OCI-LY7 (cell line): ENCODE measurements around the gene PIN1. TPM values are rescaled to one million over a fixed set of nuclear protein-coding genes. Genes with fewer than 3 reads are reported as not detected.

ENCODE experiments used
- BruUV-seq: library from RNA; stranded (reverse); fragments of 400-500 nt; replicated peaks from 2 replicates; lab custom pipeline; 2021; lab: Mats Ljungman, UMichigan
- CTCF ChIA-PET: fragments of 300-600 bp; sonication (Branson Sonifier 250); formaldehyde crosslinking; loops from one replicate; lab custom pipeline; 2022; ENCODE audit warnings: antibody characterized with exemption; ENCODE audit not compliant: unreplicated experiment; lab: Charles Lee
- POLR2A ChIA-PET: fragments of 300-600 bp; sonication (Branson Sonifier 250); formaldehyde crosslinking; loops from one replicate; lab custom pipeline; 2022; ENCODE audit warnings: antibody characterized with exemption; lab: Charles Lee
- DNase-seq: peaks from one replicate; pipeline ENCODE4 v3.0.0-alpha.2; 2015; ENCODE audit warnings: low spot score
- H2AFZ ChIP-seq: fragments of 200-600 bp; sonication (generic), shearing (Covaris generic); 2 replicates; pipeline ENCODE4 v1.6.1; 2014; ENCODE audit warnings: mild to moderate bottlenecking, antibody characterized with exemption, low read length, moderate library complexity
- H3K27ac ChIP-seq: fragments of 200-600 bp; sonication (generic); 2 replicates; pipeline ENCODE4 v1.5.1; 2014; ENCODE audit warnings: mixed run types, low read depth, mild to moderate bottlenecking, moderate library complexity, low read length, inconsistent platforms; ENCODE audit not compliant: poor library complexity, severe bottlenecking
- H3K36me3 ChIP-seq: fragments of 200-600 bp; sonication (generic); 2 replicates; pipeline ENCODE4 v1.6.1; 2014; ENCODE audit warnings: mild to moderate bottlenecking, antibody characterized with exemption, low read length, moderate library complexity, mixed read lengths; ENCODE audit not compliant: insufficient read depth
- H3K4me1 ChIP-seq: fragments of 200-600 bp; sonication (generic); 2 replicates; pipeline ENCODE4 v1.5.1; 2014; ENCODE audit warnings: mild to moderate bottlenecking, low read length; ENCODE audit not compliant: insufficient read depth, poor library complexity, severe bottlenecking
- H3K4me2 ChIP-seq: fragments of 200-600 bp; sonication (generic); 2 replicates; pipeline ENCODE4 v1.6.1; 2014; ENCODE audit warnings: mild to moderate bottlenecking, low read length
- H3K4me3 ChIP-seq: fragments of 200-600 bp; sonication (generic); 2 replicates; pipeline ENCODE4 v1.5.1; 2014; ENCODE audit warnings: mild to moderate bottlenecking, low read depth, low read length; ENCODE audit not compliant: poor library complexity, severe bottlenecking
- H3K79me2 ChIP-seq: fragments of 200-600 bp; sonication (generic); 2 replicates; pipeline ENCODE4 v1.6.1; 2016; ENCODE audit warnings: low read depth, mild to moderate bottlenecking, low read length, moderate library complexity, mixed read lengths; ENCODE audit not compliant: insufficient read depth
- H3K9me2 ChIP-seq: fragments of 200-600 bp; sonication (generic); 2 replicates; pipeline ENCODE4 v1.6.1; 2016; ENCODE audit warnings: mild to moderate bottlenecking, low read length, mixed read lengths; ENCODE audit not compliant: insufficient read depth
- H3K9me3 ChIP-seq: fragments of 200-600 bp; sonication (generic); 2 replicates; pipeline ENCODE4 v1.6.1; 2014; ENCODE audit warnings: mild to moderate bottlenecking, mixed run types, low read length, mixed read lengths
- H4K20me1 ChIP-seq: fragments of 200-600 bp; sonication (generic); 2 replicates; pipeline ENCODE4 v1.6.1; 2014; ENCODE audit warnings: mild to moderate bottlenecking, antibody characterized with exemption, low read length, moderate library complexity, mixed read lengths; ENCODE audit not compliant: insufficient read depth
- CTCF ChIP-seq: fragments of 200-600 bp; sonication (generic); conservative IDR thresholded peaks from 2 replicates; pipeline ENCODE4 v1.5.1; 2014; ENCODE audit warnings: mild to moderate bottlenecking, antibody characterized with exemption, low read length, moderate library complexity, mixed read lengths
- EZH2phosphoT487 ChIP-seq: fragments of 200-600 bp; sonication (generic); IDR thresholded peaks from 2 replicates; pipeline ENCODE4 v1.6.1; 2018; ENCODE audit warnings: low read depth, borderline replicate concordance, mild to moderate bottlenecking, mixed run types, antibody characterized with exemption, low read length, moderate library complexity, mixed read lengths
- intact Hi-C: fragments of 100-400 bp; cut with micrococcal nuclease; formaldehyde crosslinking; loops from one replicate; pipeline ENCODE4 v1.10.0; 2022; ENCODE audit not compliant: unreplicated experiment
- total RNA-seq, 2 experiments: library from RNA; depleted of rRNA in 1 of 2; stranded (reverse); fragments of >200 nt in 1 of 2; shearing (Covaris generic) in 1 of 2; gene quantifications; 2 replicates each; pipeline ENCODE4 v1.2.3, GENCODE V29; 2014 to 2022

PIN1 gene
- total RNA-seq, 2 experiments from 2014 or later: 86.9 to 137 TPM

GRCh38 chr19:9818175-9818733, 16.9 kb upstream of the PIN1 start:
- Histone ChIP-seq H3K9me2 (no peaks in the 10 kb centered on the region), H3K4me1 (peaks cover 15% of the 10 kb centered on the region), H3K27ac (peak overlapping the region; percentile 77), H4K20me1 (no peaks in the 10 kb centered on the region), H3K9me3 (peaks cover 15% of the 10 kb centered on the region), H3K79me2 (peaks cover 24% of the 10 kb centered on the region), H3K4me2 (peak overlapping the region; percentile 90), H2AFZ (peak overlapping the region; percentile 51), H3K36me3 (peaks cover 42% of the 10 kb centered on the region), H3K4me3 (peak overlapping the region; percentile 95)
- intact Hi-C loops: no loop called here
- peak; percentile 13 for DNase-seq
- TF ChIP-seq EZH2phosphoT487: no peak
- TF ChIP-seq CTCF: no peak
- ChIA-PET CTCF (no interaction called here), POLR2A (no interaction called here)
- BruUV-seq: no TSS peak

- ChIA-PET POLR2A (no interaction called here), CTCF (no interaction called here)
- peaks cover 24% of the 10 kb centered on the region for H3K79me2 ChIP-seq
- peak within 1 kb of the TSS; percentile 77 for H3K27ac ChIP-seq
- H3K36me3 ChIP-seq: peaks cover 35% of the 10 kb centered on the region
- BruUV-seq: no TSS peak
- peak; percentile 99 for DNase-seq
- H3K4me1 ChIP-seq: peaks cover 20% of the 10 kb centered on the region
- TF ChIP-seq EZH2phosphoT487: no peak
- no peak for TF ChIP-seq CTCF
- no peaks in the 10 kb centered on the region for H3K9me2 ChIP-seq
- peak within 1 kb of the TSS; percentile 95 for H3K4me3 ChIP-seq
- intact Hi-C loops: loop anchor here (1.0 kb wide), 2 partner anchors 27 to 51 kb away; partner anchors contain the start of gene ZNF846
- H3K4me2 ChIP-seq: peak within 1 kb of the TSS; percentile 90
- H4K20me1 ChIP-seq: no peaks in the 10 kb centered on the region
- peak within 1 kb of the TSS; percentile 51 for H2AFZ ChIP-seq
- peaks cover 15% of the 10 kb centered on the region for H3K9me3 ChIP-seq
Measured at GRCh38 chr19:9818734-9819595, 16.2 kb upstream of the PIN1 start, which contains the start of gene FBXL12. TSS of gene FBXL12 (minus strand) at chr19:9819079. CDS start at chr19:9818813, 266 bp downstream.
